Renal pelvis (tissue), 4 donors: ENCODE measurements around the gene NAGLU. TPM values are rescaled to one million over a fixed set of nuclear protein-coding genes. Genes with fewer than 3 reads are reported as not detected.
"Not testable (repeated sequence)": the region's sequence is repeated elsewhere in the genome, so short reads cannot be mapped to it uniquely, and the experiment has no call there.

Experiments used
- DNase-seq: peaks from one replicate; pipeline ENCODE4 v3.0.0-alpha.2; 2013
- polyA plus RNA-seq, 3 donors: library from polyadenylated mRNA; unstranded; fragments of 120-200 nt; gene quantifications; one replicate each; pipeline ENCODE4 v1.2.1, GENCODE V29; 2013; ENCODE audit not compliant: insufficient read length in 3 of 3

NAGLU gene
- polyA plus RNA-seq, 3 donors, result 27.3 to 29.5 (median 29.5) TPM

GRCh38 chr17:42541041-42541833 lies 5.2 kb downstream of the NAGLU start:
- DNase-seq, result no peak

GRCh38 chr17:42543190-42544079 lies 7.4 kb downstream of the NAGLU start:
- DNase-seq, result no peak

DNA sequence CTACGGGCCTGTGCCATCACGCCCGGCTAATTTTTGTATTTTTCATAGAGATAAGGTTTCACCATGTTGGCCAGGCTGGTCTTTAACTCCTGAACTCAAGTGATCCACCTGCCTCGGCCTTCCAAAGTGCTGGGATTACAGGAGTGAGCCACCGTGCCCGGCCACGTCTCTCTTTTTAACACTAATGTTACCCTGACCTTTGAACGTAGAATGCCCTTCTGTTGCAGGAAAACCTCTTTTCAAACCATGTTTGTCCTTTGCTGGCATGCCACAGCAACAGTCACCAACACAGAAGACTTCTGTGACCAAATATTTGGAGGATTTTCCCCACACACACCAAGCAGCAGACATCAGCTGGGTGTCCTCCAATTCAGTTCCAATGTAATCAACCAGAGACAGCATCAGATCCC lies 8.8 kb downstream of the NAGLU start:
- DNase-seq, result no peak

DNA sequence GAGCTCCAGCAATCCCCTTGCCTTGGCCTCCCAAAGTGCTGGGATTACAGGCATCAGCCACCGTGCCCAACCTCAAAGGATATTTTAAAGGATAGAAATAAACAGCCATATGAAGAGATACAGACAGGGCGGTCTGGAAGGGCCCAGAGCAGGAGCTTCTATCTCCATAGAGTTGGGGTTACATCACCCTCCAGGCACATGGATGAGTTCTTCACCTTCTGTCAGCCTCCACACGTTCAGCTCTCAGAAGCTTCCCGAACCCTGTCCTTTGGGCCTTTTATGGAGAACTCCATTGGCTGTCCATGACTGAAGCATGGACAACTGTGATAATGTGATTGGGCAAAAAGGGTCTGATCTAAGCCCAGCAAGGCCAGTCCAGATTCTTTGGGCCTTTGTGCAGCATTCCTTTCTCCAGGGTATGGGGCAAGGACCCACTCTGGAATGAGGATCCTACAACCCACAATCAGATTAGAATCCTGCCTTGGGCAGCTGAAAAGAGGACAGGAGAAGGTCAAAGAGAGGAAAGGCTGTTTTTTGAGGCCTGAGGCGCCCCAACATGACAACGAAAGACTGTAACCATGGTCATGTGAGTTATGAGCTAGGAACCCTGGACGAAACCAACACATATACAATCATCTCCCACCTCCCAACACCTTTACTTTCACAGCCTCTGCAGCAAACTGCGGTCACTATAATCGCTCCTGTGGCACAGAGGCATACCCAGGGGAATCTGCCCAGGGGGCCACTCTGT lies 9.9 kb downstream of the NAGLU start:
- not testable (repeated sequence) for DNase-seq

- DNase-seq, result no peak
Observed at GRCh38 chr17:42547001-42547461, 11.0 kb downstream of the NAGLU start.

DNA sequence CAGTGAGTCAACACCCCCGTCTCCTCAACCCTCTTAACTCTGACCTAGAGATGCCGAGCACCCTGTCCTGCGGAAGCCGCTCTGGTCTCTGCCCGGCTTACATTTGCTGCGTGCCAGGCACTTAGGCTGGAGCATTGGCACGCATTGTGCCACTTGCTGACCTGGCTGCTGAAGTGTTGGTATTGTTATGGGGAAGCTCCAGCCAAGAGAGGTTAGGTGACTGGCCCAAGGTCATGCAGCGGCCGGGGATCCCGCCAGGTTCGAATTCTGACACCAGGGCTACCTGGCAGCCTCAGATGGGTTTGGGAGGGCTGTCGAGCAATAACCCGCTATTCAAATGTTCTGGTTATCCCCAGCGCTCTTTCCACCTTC lies 11.6 kb downstream of the NAGLU start:
- no peak for DNase-seq

- peak; percentile 74 for DNase-seq
Observed at GRCh38 chr17:42548070-42548837, 12.2 kb downstream of the NAGLU start.

DNA sequence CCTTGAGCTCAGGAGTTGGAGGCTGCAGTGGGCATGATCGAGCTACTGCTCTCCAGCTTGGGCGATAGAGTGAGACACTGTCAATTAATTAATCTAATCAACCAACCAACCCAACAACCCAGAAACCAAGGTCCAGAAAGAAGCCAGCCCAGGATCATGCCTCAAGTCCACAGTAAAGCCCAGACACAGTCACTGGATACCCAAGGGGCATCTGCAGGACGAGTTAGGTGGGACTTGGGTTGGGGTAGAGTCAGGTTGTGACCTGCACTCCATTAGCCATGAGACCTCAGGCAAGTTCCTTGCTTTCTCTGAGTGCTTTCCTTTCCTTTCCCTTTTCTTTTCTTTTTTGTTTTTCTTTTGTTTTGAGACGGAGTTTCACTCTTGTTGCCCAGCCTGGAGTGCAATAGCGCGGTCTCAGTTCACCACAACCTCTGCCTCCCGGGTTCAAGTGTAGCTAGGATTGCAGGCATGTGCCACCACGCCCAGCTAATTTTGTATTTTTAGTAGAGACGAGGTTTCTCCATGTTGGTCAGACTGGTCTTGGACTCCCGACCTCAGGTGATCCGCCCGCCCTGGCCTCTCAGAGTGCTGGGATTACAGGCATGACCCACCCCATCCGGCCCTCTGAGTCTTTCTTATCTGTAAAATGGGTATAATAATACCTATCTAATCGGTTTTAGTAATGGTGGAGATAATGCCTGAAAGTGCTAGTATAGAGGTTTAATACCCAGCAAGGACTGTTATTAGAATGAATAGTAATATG lies 13.1 kb downstream of the NAGLU start:
- DNase-seq, result no peak

- not testable (repeated sequence) for DNase-seq
Observed at GRCh38 chr17:42552736-42553135, 16.7 kb downstream of the NAGLU start, which contains the start of gene HSD17B1. Gene HSD17B1 (plus strand): TSS chr17:42552923. CDS start chr17:42552934, 11 bp downstream.

GRCh38 chr17:42553161-42553818 lies 17.2 kb downstream of the NAGLU start:
- no peak for DNase-seq

- DNase-seq, result no peak
Observed at GRCh38 chr17:42553866-42554249, 17.8 kb downstream of the NAGLU start.

GRCh38 chr17:42554250-42555121 lies 18.4 kb downstream of the NAGLU start:
- DNase-seq, result peak; percentile 93

GRCh38 chr17:42555122-42555622 lies 19.1 kb downstream of the NAGLU start:
- no peak for DNase-seq

- DNase-seq, result not testable (repeated sequence)
Observed at GRCh38 chr17:42555961-42556617, 20.0 kb downstream of the NAGLU start.

DNA sequence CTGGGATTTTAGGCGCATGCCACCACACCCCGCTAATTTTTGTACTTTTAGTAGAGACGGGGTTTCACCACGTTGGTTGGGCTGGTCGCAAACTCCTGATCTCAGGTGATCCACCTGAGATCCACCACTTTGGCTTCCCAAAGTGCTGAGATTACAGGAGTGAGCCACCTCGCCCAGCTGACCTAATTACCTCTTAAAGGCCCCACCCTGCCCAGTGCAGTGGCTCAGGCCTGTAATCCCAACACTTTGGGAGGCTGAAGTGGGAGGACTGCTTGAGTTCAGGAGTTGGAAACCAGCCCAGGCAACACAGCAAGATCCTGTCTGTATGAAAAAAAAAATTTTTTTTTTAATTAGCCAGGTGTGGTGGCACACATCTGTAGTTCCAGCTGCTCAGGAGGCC lies 23.0 kb downstream of the NAGLU start:
- DNase-seq, result no peak

DNA sequence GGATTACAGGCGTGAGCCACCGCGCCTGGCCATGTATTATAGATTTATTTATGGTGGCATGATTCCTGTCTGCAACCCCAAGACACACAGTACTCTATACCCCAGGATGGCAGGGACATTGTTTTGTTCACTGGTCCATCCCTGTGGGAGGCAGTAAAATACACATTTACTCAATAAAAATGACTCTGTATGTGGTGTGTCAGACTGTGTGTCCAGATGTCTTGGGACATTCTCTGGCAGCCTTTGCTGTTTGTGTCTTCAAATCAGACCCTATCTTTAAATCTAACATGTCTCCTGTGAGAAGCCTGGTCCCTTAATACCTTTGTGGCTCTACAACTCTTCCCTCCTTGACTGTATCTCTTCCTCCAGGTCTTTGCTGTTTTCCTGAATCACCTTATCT lies 24.2 kb downstream of the NAGLU start:
- DNase-seq, result no peak

GRCh38 chr17:42561897-42562387 lies 25.9 kb downstream of the NAGLU start, which contains the start of gene COASY:
Gene COASY (plus strand): TSS chr17:42562148. CDS start chr17:42562623, 475 bp downstream.
- DNase-seq, result peak; percentile 98
